GM12878 (cell line): ENCODE measurements around the gene RORC. TPM values are rescaled to one million over a fixed set of nuclear protein-coding genes. Genes with fewer than 3 reads are reported as not detected.

Experiments used
- ATAC-seq: fragments of 200-7000 bp; cut with Tn5 transposase; 3 replicates; pipeline ENCODE4 v1.9.1; 2020; ENCODE audit warnings: mild to moderate bottlenecking, moderate library complexity
- BruUV-seq: library from RNA; stranded (reverse); fragments of 400-500 nt; replicated peaks from 2 replicates; lab custom pipeline; 2021; lab: Mats Ljungman, UMichigan
- CTCF ChIA-PET: fragments of 300-600 bp; sonication (Branson Sonifier 250); formaldehyde crosslinking; extraction: SDS; loops from one replicate; lab custom pipeline; 2021; ENCODE audit warnings: inconsistent platforms; lab: Yijun Ruan, JAX
- POLR2A ChIA-PET: fragments of 350-600 bp; formaldehyde crosslinking; extraction: SDS; loops from one replicate; lab custom pipeline; 2021; ENCODE audit warnings: inconsistent platforms; lab: Charles Lee
- RAD21 ChIA-PET: fragments of 300-600 bp; sonication (Branson Sonifier 250); formaldehyde crosslinking; loops from one replicate; lab custom pipeline; 2023; ENCODE audit warnings: antibody characterized with exemption; ENCODE audit not compliant: unreplicated experiment; lab: Charles Lee
- SMC1A ChIA-PET: fragments of 300-600 bp; sonication (Branson Sonifier 250); formaldehyde crosslinking; loops from one replicate; lab custom pipeline; 2023; ENCODE audit not compliant: unreplicated experiment, uncharacterized antibody; lab: Charles Lee
- DNase-seq: peaks from one replicate; pipeline ENCODE4 v3.0.0-alpha.2; 2011; ENCODE audit warnings: low read depth, low spot score
- FAIRE-seq: peaks from 3 replicates; lab custom pipeline; 2011; peaks lifted over from hg19 to GRCh38; lab: Jason Lieb, UNC
- H2AFZ ChIP-seq: 2 replicates; pipeline ENCODE4 v1.6.0; 2011; ENCODE audit warnings: low read depth, low read length, control low read depth; ENCODE audit not compliant: control insufficient read depth
- H3K27ac ChIP-seq: 2 replicates; pipeline ENCODE4 v1.5.1; 2011; ENCODE audit warnings: control low read depth; ENCODE audit not compliant: control insufficient read depth, insufficient read depth
- H3K27me3 ChIP-seq, 2 experiments: replicated peaks in 1 of 2; 2 replicates each; pipeline versions ENCODE4 v1.6.0 to v1.6.1; 2011; ENCODE audit warnings: low read length in 1 of 2; ENCODE audit not compliant: control insufficient read depth in 2 of 2, insufficient read depth in 2 of 2
- H3K36me3 ChIP-seq, 2 experiments: 2 replicates each; pipeline ENCODE4 v1.5.1; 2011; ENCODE audit warnings: low read length in 1 of 2; ENCODE audit not compliant: control insufficient read depth in 2 of 2, insufficient read depth in 2 of 2
- H3K4me1 ChIP-seq: 2 replicates; pipeline ENCODE4 v1.6.1; 2011; ENCODE audit warnings: mild to moderate bottlenecking, low read length, moderate library complexity, mixed read lengths; ENCODE audit not compliant: control insufficient read depth, insufficient read depth
- H3K4me2 ChIP-seq: 2 replicates; pipeline ENCODE4 v1.6.0; 2011; ENCODE audit warnings: control low read depth; ENCODE audit not compliant: control insufficient read depth, insufficient read depth
- H3K4me3 ChIP-seq: fragments of 200-600 bp; sonication (generic); 2 replicates; pipeline ENCODE4 v1.5.1; 2016
- H3K79me2 ChIP-seq: 2 replicates; pipeline ENCODE4 v1.6.0; 2011; ENCODE audit warnings: low read length; ENCODE audit not compliant: control insufficient read depth, insufficient read depth
- H3K9ac ChIP-seq: 2 replicates; pipeline ENCODE4 v1.8.0; 2011; ENCODE audit warnings: low read length, control low read depth, mixed read lengths; ENCODE audit not compliant: control insufficient read depth, insufficient read depth
- H3K9me3 ChIP-seq: replicated peaks from 3 replicates; pipeline ENCODE4 v1.5.1; 2011; ENCODE audit warnings: mild to moderate bottlenecking, low read length; ENCODE audit not compliant: control insufficient read depth, insufficient read depth
- H4K20me1 ChIP-seq: 2 replicates; pipeline ENCODE4 v1.6.0; 2011; ENCODE audit not compliant: control insufficient read depth, insufficient read depth
- BCL11A ChIP-seq: IDR thresholded peaks from 2 replicates; pipeline ENCODE4 v1.6.1; 2011; ENCODE audit warnings: low read depth, low read length
- FOS ChIP-seq: IDR thresholded peaks from 3 replicates; pipeline ENCODE4 v1.6.1; 2011; ENCODE audit warnings: borderline replicate concordance; ENCODE audit not compliant: insufficient read length; ENCODE audit errors: extremely low read depth
- IKZF2 ChIP-seq, 2 experiments: fragments of 450-650 bp; IDR thresholded peaks; 2 replicates each; pipeline ENCODE4 v1.6.1; 2017; ENCODE audit warnings: mild to moderate bottlenecking in 2 of 2, moderate library complexity in 2 of 2
- MAX ChIP-seq: IDR thresholded peaks from 2 replicates; pipeline ENCODE4 v1.6.1; 2012; ENCODE audit warnings: low read depth, low read length, improper control_type of control experiment
- MEF2B ChIP-seq: fragments of 450-650 bp; IDR thresholded peaks from 2 replicates; pipeline ENCODE4 v1.6.1; 2018; ENCODE audit warnings: mild to moderate bottlenecking, moderate library complexity; ENCODE audit not compliant: partially characterized antibody, poor library complexity, severe bottlenecking
- MLLT1 ChIP-seq: fragments of 450-650 bp; IDR thresholded peaks from 2 replicates; pipeline ENCODE4 v1.6.1; 2016; ENCODE audit warnings: mild to moderate bottlenecking
- RCOR1 ChIP-seq: conservative IDR thresholded peaks from 2 replicates; pipeline ENCODE4 v1.6.1; 2012; ENCODE audit warnings: low read depth, low read length, improper control_type of control experiment
- ZBED1 ChIP-seq: IDR thresholded peaks from 2 replicates; pipeline ENCODE4 v1.6.1; 2016; ENCODE audit warnings: borderline replicate concordance
- WGBS: methylation state at CpG from one replicate; pipeline ENCODE4 v1.1.6; 2016; ENCODE audit warnings: low lambda C conversion rate; ENCODE audit not compliant: insufficient replicate concordance, insufficient coverage; ENCODE audit errors: missing lambda C conversion rate; 5-methylcytosine and 5-hydroxymethylcytosine counted together
- in situ Hi-C: fragments of 300-500 bp; cut with MboI; formaldehyde crosslinking; loops from 9 replicates; pipeline ENCODE4 v1.14.3; 2018; ENCODE audit warnings: mixed read lengths
- intact Hi-C: fragments of 100-400 bp; cut with micrococcal nuclease; formaldehyde crosslinking; loops from one replicate; pipeline ENCODE4 v1.14.2; 2022; ENCODE audit not compliant: unreplicated experiment
- polyA plus RNA-seq, 11 experiments: library from polyadenylated mRNA; depleted of rRNA in 4 of 11; unstranded in 6 of 11; stranded (reverse) in 5 of 11; fragments of >200 nt; fragmentation: Nextera tagmentation in 4 of 11; fragmentation: Illumina TruSeq in 1 of 11; extraction: Ambion mirVana in 4 of 11; extraction: Trizol in 1 of 11; gene quantifications; 1 replicate in 1 of 11; 2 replicates in 10 of 11; pipeline versions ENCODE4 v1.2.1 to v1.2.3, GENCODE V29; 2011 to 2016; ENCODE audit warnings: inconsistent platforms in 2 of 11, missing spikeins in 2 of 11, low read depth in 1 of 11
- total RNA-seq, 4 experiments: library from RNA; depleted of rRNA in 3 of 4; stranded (reverse); fragments of >200 nt in 3 of 4; fragmentation: Illumina TruSeq in 1 of 4; extraction: Trizol in 1 of 4; gene quantifications; 2 replicates each; pipeline versions ENCODE4 v1.2.1 to v1.2.3, GENCODE V29; 2013 to 2021
- TF ChIP-seq, protein P1 (sequence below): fragments of 450-650 bp; IDR thresholded peaks from 2 replicates; pipeline ENCODE4 v1.6.1; 2017; ENCODE audit warnings: mild to moderate bottlenecking, moderate library complexity

Gene RORC
- total and polyA plus RNA-seq, 10 of the 15 experiments (the other 5 are each of a cell fraction or from before 2014, with no cell fraction given), result not detected

GRCh38 chr1:151803915-151804314 lies 27.7 kb downstream of the RORC start:
- ChIA-PET POLR2A (no interaction called here), RAD21 (no interaction called here), SMC1A (no interaction called here), CTCF (no interaction called here)
- H3K4me3 ChIP-seq, result no peak overlapping the region
- intact Hi-C loops, result no loop called here
- DNase-seq, result no peak
- no TSS peak for BruUV-seq
- no peak overlapping the region for H2AFZ ChIP-seq
- no peaks in the 10 kb centered on the region for H3K9me3 ChIP-seq
- no peak for ATAC-seq
- no peak overlapping the region for H3K27ac ChIP-seq
- no peaks in the 10 kb centered on the region for H3K79me2 ChIP-seq
- WGBS, result 92% methylated on average over 3 of the region's 3 CpGs
- TF ChIP-seq MLLT1, result no peak
- H3K27me3 ChIP-seq, result peaks cover 0 to 11% of the 10 kb centered on the region in 2 experiments; a peak in 3 of 4 replicates
- in situ Hi-C loops, result no loop called here
- no peak overlapping the region for H3K4me2 ChIP-seq
- no peaks in the 10 kb centered on the region for H3K36me3 ChIP-seq
- H4K20me1 ChIP-seq, result no peaks in the 10 kb centered on the region
- peaks cover 6% of the 10 kb centered on the region; the same call in 1 of the 2 replicates for H3K4me1 ChIP-seq
- FAIRE-seq, result no peak
- H3K9ac ChIP-seq, result no peak overlapping the region

GRCh38 chr1:151803164-151803563 lies 28.4 kb downstream of the RORC start:
- ChIA-PET SMC1A (no interaction called here), POLR2A (no interaction called here), RAD21 (no interaction called here), CTCF (no interaction called here)
- H4K20me1 ChIP-seq, result no peaks in the 10 kb centered on the region
- no peaks in the 10 kb centered on the region for H3K36me3 ChIP-seq
- H3K4me1 ChIP-seq, result peaks cover 6% of the 10 kb centered on the region; the same call in 1 of the 2 replicates
- ATAC-seq (no peak), DNase-seq (no peak), FAIRE-seq (no peak)
- no TSS peak for BruUV-seq
- no peaks in the 10 kb centered on the region for H3K9me3 ChIP-seq
- peaks cover 0 to 11% of the 10 kb centered on the region in 2 experiments; a peak in 3 of 4 replicates for H3K27me3 ChIP-seq
- no peaks in the 10 kb centered on the region for H3K79me2 ChIP-seq
- no peak overlapping the region for H3K27ac ChIP-seq
- no peak overlapping the region for H2AFZ ChIP-seq
- H3K4me3 ChIP-seq, result no peak overlapping the region
- in situ Hi-C loops (no loop called here), intact Hi-C loops (no loop called here)
- H3K9ac ChIP-seq, result no peak overlapping the region
- no peak overlapping the region for H3K4me2 ChIP-seq
- TF ChIP-seq ZBED1 (no peak), MEF2B (no peak), IKZF2 (IDR thresholded peaks at IDR 0.05) (no peak), MAX (no peak), BCL11A (no peak), RCOR1 (no peak), FOS (no peak)
- TF ChIP-seq, protein P1, sequence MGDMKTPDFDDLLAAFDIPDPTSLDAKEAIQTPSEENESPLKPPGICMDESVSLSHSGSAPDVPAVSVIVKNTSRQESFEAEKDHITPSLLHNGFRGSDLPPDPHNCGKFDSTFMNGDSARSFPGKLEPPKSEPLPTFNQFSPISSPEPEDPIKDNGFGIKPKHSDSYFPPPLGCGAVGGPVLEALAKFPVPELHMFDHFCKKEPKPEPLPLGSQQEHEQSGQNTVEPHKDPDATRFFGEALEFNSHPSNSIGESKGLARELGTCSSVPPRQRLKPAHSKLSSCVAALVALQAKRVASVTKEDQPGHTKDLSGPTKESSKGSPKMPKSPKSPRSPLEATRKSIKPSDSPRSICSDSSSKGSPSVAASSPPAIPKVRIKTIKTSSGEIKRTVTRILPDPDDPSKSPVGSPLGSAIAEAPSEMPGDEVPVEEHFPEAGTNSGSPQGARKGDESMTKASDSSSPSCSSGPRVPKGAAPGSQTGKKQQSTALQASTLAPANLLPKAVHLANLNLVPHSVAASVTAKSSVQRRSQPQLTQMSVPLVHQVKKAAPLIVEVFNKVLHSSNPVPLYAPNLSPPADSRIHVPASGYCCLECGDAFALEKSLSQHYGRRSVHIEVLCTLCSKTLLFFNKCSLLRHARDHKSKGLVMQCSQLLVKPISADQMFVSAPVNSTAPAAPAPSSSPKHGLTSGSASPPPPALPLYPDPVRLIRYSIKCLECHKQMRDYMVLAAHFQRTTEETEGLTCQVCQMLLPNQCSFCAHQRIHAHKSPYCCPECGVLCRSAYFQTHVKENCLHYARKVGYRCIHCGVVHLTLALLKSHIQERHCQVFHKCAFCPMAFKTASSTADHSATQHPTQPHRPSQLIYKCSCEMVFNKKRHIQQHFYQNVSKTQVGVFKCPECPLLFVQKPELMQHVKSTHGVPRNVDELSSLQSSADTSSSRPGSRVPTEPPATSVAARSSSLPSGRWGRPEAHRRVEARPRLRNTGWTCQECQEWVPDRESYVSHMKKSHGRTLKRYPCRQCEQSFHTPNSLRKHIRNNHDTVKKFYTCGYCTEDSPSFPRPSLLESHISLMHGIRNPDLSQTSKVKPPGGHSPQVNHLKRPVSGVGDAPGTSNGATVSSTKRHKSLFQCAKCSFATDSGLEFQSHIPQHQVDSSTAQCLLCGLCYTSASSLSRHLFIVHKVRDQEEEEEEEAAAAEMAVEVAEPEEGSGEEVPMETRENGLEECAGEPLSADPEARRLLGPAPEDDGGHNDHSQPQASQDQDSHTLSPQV, result no peak
